SIG-M5 treated with dmso at 0.1 percent for 504 hours (cell line): ENCODE results near the gene RBKS.
A peak's percentile ranks its signal among the peaks of the same experiment; 100 is the strongest.
"Not testable (repeated sequence)": the region's sequence is repeated elsewhere in the genome, so short reads cannot be mapped to it uniquely, and the experiment has no call there.

Experiments used
- DNase-seq: peaks from one replicate; lab custom pipeline; 2025; ENCODE audit not compliant: unreplicated experiment; lab: John Stamatoyannopoulos, UW

RBKS gene

DNA sequence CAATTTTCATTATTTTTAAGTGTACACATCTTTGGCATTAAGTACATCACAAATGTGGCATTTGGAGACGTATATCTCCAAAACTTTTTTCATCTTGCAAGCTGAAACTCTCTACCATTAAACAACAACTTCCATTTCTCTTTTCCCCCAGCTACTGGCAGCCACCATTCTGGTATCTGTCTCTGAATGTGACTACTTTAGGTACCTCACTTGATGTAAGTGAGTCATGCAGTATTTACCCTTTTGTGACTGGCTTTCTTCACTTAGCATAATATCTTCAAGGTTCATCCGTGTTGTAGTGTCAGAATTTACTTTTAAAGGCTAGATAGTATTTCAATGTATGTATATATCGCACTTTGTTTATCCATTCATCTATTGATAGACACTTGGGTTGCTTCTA lies 17.4 kb upstream of the RBKS start:
- no peak for DNase-seq

DNA sequence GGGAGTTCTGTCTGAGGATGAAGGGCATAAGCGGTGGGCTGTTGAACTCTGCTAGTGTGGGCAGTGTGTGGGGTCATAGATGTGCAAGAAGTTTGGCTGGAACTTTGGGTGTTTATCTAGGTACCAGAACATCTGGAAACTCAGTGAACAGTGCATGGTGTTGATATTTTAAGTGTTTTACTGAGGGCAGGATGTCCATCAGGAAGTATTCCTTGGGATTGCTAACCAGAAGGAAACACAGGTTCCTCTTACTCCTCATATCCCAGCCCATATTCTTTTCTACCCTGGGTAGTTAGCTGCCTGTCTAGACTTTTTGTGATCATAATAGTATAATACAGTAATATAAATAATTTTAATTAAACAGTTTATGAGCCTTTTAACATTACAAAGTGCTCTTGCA lies 15.9 kb upstream of the RBKS start:
- DNase-seq, result no peak

DNA sequence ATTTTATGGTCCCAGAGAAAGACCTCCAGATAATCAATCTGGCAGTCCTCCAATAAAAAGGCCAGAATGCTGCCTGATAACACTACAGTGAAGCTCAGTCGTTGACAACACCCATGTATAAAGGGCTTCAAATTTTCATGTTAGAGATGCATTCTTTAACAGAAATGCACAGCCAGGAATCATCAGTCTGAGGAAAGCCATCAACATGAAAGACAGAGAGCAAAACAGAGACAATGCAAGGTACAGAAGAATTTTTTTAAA lies 14.1 kb upstream of the RBKS start:
- DNase-seq, result no peak

- DNase-seq, result no peak
Measured at GRCh38 chr2:27903649-27904404, 13.6 kb upstream of the RBKS start.

DNA sequence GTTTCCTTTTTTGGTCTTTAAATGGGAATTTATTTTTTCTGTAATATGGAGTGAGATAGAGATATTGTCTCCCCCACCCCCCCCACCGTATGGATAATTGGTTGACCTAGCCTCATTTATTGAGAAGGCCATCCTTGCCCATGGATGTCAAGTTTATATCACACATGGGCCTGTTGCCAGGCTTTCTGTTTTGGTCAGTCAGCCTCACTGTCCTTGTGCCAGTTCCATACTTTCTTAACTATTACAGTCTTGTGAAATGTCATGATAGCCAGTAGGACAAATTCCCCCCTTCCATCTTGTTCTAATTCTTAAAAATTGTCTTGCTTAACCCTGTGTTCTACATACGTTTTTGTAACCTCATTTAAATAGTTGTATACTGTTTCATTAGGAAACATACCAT lies 12.8 kb upstream of the RBKS start:
- DNase-seq, result no peak

GRCh38 chr2:27902098-27902497 lies 11.9 kb upstream of the RBKS start:
- no peak for DNase-seq

DNA sequence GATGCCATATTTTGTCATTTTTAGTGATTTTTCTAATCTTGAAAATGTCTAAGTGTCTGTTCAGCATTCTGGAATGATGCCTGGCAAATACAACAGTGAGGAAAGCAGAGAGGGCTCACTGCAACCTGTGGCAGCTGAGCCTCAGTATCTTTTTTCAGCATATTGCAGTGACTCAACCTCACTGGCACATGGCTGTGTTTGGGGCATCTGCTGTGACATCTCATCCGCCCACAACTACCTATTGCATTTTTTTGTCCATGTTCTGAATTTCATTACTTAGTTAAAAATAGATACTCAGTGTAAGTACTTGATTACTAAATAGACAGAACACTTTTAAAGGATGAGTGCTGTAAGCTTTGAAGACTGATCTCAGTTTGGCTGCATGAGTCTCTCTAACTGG lies 11.0 kb upstream of the RBKS start:
- DNase-seq, result peak; percentile 54

GRCh38 chr2:27897717-27898116 lies 7.5 kb upstream of the RBKS start:
- peak; percentile 20 for DNase-seq

- DNase-seq, result no peak
Measured at GRCh38 chr2:27893006-27893405, 2.8 kb upstream of the RBKS start.

GRCh38 chr2:27891673-27892105 lies 1.5 kb upstream of the RBKS start:
- DNase-seq, result no peak

GRCh38 chr2:27890924-27891672 lies 911 bp upstream of the RBKS start:
- peak; percentile 64 for DNase-seq

- no peak for DNase-seq
Measured at GRCh38 chr2:27889774-27890145, 427 bp downstream of the RBKS start.

GRCh38 chr2:27888790-27889189 lies 1.4 kb downstream of the RBKS start:
- DNase-seq, result no peak

DNA sequence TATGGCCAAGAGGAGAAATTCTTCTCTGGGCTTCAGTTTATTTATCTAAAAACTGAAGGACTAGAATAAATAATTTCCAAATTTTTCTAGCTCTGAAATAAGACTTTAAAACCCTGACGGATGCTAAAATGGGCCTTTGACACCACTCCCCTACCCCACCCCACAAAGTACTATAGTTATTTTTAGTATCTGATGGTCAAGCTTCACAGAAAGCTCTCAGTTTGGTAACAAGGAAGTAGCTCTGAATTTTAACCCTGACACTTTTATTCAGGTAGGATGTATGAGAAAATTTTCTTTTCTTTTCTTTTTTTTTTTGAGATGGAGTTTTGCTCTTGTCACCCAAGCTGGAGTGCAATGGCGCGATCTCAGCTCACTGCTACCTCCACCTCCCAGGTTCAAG lies 2.4 kb downstream of the RBKS start:
- DNase-seq, result no peak

GRCh38 chr2:27887111-27887510 lies 3.1 kb downstream of the RBKS start:
- DNase-seq, result no peak

GRCh38 chr2:27886322-27886721 lies 3.9 kb downstream of the RBKS start:
- DNase-seq, result no peak

- DNase-seq, result no peak
Measured at GRCh38 chr2:27885661-27886060, 4.5 kb downstream of the RBKS start.

DNA sequence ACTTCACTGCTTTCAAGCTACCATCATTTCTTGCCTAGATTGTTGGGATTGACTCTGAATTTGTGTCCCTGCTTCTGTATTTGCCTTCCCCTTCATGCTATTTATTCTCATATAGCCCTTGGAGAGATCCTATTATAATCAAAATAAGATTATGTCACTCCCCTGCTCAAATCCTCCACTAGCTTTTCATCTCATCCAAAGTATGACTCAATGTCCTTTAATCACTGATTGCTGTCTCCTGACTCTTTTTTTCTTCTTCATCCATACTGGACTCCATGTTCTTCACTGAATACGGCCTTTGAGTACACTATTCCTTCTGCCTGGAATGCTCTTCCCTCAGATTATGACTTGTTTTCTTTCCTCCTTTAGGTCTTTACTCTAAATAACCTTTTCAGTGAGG lies 5.0 kb downstream of the RBKS start:
- no peak for DNase-seq

DNA sequence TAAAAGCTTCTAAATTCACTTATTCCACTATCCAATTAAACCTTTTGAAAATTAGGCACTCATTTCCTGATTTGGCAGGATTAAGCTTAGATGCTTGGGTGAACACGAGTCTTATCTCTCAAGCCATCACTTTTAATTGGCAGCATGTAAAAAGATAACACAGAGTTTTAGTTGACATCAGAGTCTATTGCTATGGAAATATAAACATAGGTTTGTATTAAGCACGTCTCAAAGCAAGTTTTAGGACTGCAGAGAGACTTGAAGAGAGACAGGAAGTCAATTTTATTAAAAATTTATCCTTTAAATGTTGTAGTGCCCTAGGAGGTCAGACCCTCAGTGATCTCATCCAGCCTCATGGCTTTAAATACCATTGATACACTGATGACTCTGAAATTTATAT lies 5.6 kb downstream of the RBKS start:
- no peak for DNase-seq

- not testable (repeated sequence) for DNase-seq
Measured at GRCh38 chr2:27882584-27882922, 7.6 kb downstream of the RBKS start.

DNA sequence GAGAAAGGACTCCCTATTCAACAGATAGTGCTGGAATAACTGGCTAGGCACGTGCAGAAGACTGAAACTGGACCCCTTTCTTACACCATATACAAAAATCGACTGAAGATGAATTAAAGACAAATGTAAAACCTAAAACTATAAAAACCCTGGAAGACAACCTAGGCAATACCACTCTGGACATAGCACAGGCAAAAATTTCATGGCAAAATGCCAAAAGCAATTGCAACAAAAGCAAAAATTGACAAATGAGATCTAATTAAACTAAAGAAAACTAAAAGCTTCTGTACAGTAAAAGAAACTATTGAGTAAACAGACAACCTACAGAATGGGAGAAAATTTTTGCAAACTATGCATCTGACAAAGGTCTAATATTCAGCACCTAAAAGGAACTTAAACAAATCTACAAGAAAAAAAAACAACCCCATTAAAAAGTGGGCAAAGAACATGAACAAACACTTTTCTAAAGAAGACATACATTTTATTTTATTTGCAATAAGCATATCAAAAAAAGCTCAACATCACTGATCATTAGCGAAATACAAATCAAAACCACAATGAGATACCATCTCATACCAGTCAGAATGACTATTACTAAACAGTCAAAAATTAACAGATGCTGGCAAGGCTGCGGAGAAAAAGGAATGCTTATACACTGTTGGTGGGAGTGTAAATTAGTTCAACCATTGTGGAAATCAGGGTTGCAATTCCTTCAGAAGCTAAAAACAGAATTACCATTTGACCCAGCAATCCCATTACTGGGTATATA lies 8.2 kb downstream of the RBKS start:
- not testable (repeated sequence) for DNase-seq

DNA sequence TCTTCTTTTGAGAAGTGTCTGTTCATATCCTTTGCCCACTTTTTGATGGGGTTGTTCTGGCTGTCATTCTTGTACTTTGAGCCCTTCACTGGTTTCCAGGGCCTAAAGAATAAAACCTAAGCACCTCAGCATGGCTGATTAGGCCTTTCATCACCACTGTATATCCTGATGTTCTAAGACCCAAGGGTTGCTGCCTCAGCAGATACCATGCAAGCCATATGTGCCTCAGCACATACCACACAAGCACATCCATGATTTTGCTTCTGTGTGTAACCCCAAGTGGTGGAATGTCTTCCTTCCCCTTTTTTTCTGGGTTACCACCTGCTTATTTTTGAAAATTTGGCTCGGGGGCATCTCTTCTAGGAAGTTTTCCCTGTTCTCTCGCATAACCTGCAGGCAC lies 11.4 kb downstream of the RBKS start:
- DNase-seq, result no peak
